Lower leg skin (tissue), 4 donors: ENCODE results near the gene RIOK3. TPM values are rescaled to one million over a fixed set of nuclear protein-coding genes. Genes with fewer than 3 reads are reported as not detected.
A peak's percentile ranks its signal among the peaks of the same experiment; 100 is the strongest.

Experiments used
- DNase-seq, 2 donors: peaks; one replicate each; pipeline ENCODE4 v3.0.0-alpha.2; 2019; ENCODE audit warnings: low spot score in 2 of 2
- H3K4me3 ChIP-seq: fragments of 200-600 bp; sonication (generic); 2 replicates; pipeline ENCODE4 v1.5.1; 2017; ENCODE audit warnings: mild to moderate bottlenecking, low read depth; ENCODE audit not compliant: poor library complexity, severe bottlenecking
- CTCF ChIP-seq, 3 donors: fragments of 450-650 bp; IDR thresholded peaks; one replicate each; pipeline ENCODE4 v1.5.1; 2016; ENCODE audit warnings: antibody characterized with exemption in 3 of 3, mild to moderate bottlenecking in 3 of 3, moderate library complexity in 2 of 3
- POLR2A ChIP-seq, 2 donors: fragments of 450-650 bp; IDR thresholded peaks; one replicate each; pipeline ENCODE4 v1.6.1; 2016 to 2017; ENCODE audit warnings: antibody characterized with exemption in 2 of 2, mild to moderate bottlenecking in 1 of 2, moderate library complexity in 1 of 2
- WGBS, 2 donors: methylation state at CpG; one replicate each; pipeline ENCODE4 v1.1.5; 2018; 5-methylcytosine and 5-hydroxymethylcytosine counted together
- intact Hi-C: fragments of 100-400 bp; cut with DNase I; formaldehyde crosslinking; loops from one replicate; pipeline ENCODE4 v1.15.0; 2023; ENCODE audit warnings: low total_unique reads
- total RNA-seq, 4 donors: library from RNA; depleted of rRNA; stranded (reverse); fragments of >200 nt; gene quantifications; one replicate each; pipeline ENCODE4 v1.1.0, GENCODE V29; 2016

Gene RIOK3
- total RNA-seq, 4 donors from 2014 or later, result 74.2 to 131 (median 98.7) TPM

- TF ChIP-seq CTCF (IDR thresholded peaks at IDR 0.05) (no peak), POLR2A (IDR thresholded peaks at IDR 0.05) (no peak)
- WGBS, 2 donors, result 0 to 1% methylated on average over 11 of the region's 11 CpGs
- DNase-seq, result no peak
- H3K4me3 ChIP-seq, result peak overlapping the region; percentile 85
- intact Hi-C loops, result no loop called here
Observed at GRCh38 chr18:23453680-23454058, 582 bp downstream of the RIOK3 start.

GRCh38 chr18:23456835-23457234 is 3.7 kb downstream of the RIOK3 start:
- H3K4me3 ChIP-seq, result no peak overlapping the region
- DNase-seq, result no peak
- intact Hi-C loops, result no loop called here
- TF ChIP-seq CTCF (IDR thresholded peaks at IDR 0.05) (no peak), POLR2A (IDR thresholded peaks at IDR 0.05) (no peak)
- WGBS, 2 donors, result 91 to 92% methylated on average over 2 of the region's 2 CpGs

DNA sequence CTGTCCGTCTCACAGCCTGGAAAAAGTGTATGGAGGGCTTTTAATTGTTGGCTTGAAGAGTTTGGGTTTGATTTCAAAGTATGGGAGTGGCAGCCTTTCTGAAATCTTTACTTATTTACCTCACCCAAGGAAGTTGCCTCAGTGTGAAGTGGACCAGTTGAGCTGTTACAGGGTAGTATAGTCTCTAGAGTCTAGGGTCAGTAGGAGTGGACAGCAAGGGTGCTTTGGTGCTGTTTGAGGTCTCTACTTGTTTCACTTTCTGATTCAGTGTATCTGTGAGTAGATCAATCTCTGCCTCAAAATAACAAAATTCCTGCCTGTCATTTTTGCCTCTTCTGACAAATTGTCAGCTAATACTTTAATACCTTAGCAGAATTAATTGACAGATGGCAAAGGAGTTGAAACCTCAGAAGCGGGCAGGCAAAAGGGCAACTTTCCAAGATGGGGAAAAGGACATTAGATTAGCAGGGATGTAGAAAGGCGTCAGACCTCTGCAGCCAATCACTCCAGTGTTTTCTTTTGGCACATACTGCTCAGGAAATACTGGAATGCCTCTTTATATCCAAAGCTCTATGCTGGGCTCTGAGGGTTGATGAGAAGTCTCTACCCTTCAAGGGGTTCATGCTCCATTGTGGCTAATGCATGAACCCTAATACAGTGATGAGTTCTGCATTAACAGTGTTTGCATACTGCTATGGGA is 5.9 kb downstream of the RIOK3 start:
- no peak for DNase-seq
- WGBS, 2 donors, result 79 to 81% methylated on average over 3 of the region's 3 CpGs
- TF ChIP-seq CTCF (IDR thresholded peaks at IDR 0.05) (no peak), POLR2A (IDR thresholded peaks at IDR 0.05) (no peak)
- intact Hi-C loops, result no loop called here
- no peak overlapping the region for H3K4me3 ChIP-seq

DNA sequence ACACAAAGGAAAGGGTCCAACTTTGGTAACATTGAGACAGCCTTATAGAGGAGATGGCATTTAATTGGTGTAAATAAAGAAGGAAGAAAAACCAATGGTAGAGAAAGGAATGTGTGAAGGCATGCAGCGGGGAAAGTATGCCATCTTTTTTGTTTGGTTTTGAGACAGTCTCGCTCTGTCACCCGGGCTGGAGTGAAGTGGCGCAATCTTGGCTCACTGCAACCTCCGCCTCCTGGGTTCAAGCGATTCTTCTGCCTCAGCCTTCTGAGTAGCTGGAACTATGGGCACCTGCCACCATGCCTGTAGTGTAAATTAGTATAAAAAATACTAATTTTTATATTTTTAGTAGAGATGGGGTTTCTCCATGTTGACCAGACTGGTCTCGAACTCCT is 6.4 kb downstream of the RIOK3 start:
- WGBS, 2 donors, result 91 to 95% methylated on average over 7 of the region's 7 CpGs
- no peak overlapping the region for H3K4me3 ChIP-seq
- TF ChIP-seq POLR2A (IDR thresholded peaks at IDR 0.05), result no peak
- TF ChIP-seq CTCF (IDR thresholded peaks at IDR 0.05), result no peak
- intact Hi-C loops, result no loop called here
- DNase-seq, result no peak

GRCh38 chr18:23460285-23461273 is 7.5 kb downstream of the RIOK3 start:
- DNase-seq, result no peak
- no peak overlapping the region for H3K4me3 ChIP-seq
- TF ChIP-seq POLR2A (IDR thresholded peaks at IDR 0.05) (no peak), CTCF (IDR thresholded peaks at IDR 0.05) (no peak)
- WGBS, 2 donors, result 70 to 75% methylated on average over 2 of the region's 2 CpGs
- intact Hi-C loops, result no loop called here
